Heart right ventricle (tissue), 16 donors: Measurements from ENCODE around the gene DDX4. TPM values are rescaled to one million over a fixed set of nuclear protein-coding genes. Genes with fewer than 3 reads are reported as not detected.

Experiments
- ATAC-seq, 8 donors: fragments of 200-7000 bp; cut with Tn5 transposase; one replicate each; pipeline ENCODE4 v1.9.1; 2020; ENCODE audit warnings: mild to moderate bottlenecking in 8 of 8, moderate library complexity in 8 of 8, moderate number of reproducible peaks in 1 of 8
- DNase-seq, 2 donors: peaks; one replicate each; pipeline ENCODE4 v3.0.0-alpha.2; 2020
- H3K27ac ChIP-seq, 10 donors: fragments of 200-600 bp; sonication (generic) in 2 of 10; one replicate each; pipeline versions ENCODE4 v1.5.0 to v1.8.0; 2020 to 2022; ENCODE audit warnings: mild to moderate bottlenecking in 3 of 10
- H3K27me3 ChIP-seq, 7 donors: fragments of 200-600 bp; one replicate each; pipeline ENCODE4 v1.8.0; 2021 to 2022; ENCODE audit warnings: mild to moderate bottlenecking in 2 of 7
- H3K36me3 ChIP-seq, 9 donors: fragments of 200-600 bp; sonication (generic) in 1 of 9; one replicate each; pipeline versions ENCODE4 v1.5.0 to v1.8.0; 2020 to 2022; ENCODE audit warnings: mild to moderate bottlenecking in 2 of 9
- H3K4me1 ChIP-seq, 9 donors: fragments of 200-600 bp; sonication (generic) in 1 of 9; one replicate each; pipeline versions ENCODE4 v1.5.0 to v1.8.0; 2020 to 2022; ENCODE audit warnings: mild to moderate bottlenecking in 4 of 9
- H3K4me3 ChIP-seq, 10 donors: fragments of 200-600 bp; sonication (generic) in 2 of 10; one replicate each; pipeline versions ENCODE4 v1.5.0 to v1.8.0; 2020 to 2022; ENCODE audit warnings: mild to moderate bottlenecking in 7 of 10, moderate library complexity in 2 of 10
- H3K9me3 ChIP-seq, 11 donors: fragments of 200-600 bp in 10 of 11; sonication (generic) in 2 of 11; one replicate each; pipeline versions ENCODE4 v1.5.0 to v1.8.0; 2013 to 2022; ENCODE audit warnings: mild to moderate bottlenecking in 2 of 11, control low read depth in 1 of 11, moderate library complexity in 1 of 11
- WGBS, 2 donors: extraction: QIAGEN DNeasy Blood & Tissue Kit; methylation state at CpG; one replicate each; pipeline ENCODE4 v1.1.7; 2013; ENCODE audit warnings: inconsistent platforms in 1 of 2; 5-methylcytosine and 5-hydroxymethylcytosine counted together
- intact Hi-C, 10 donors: fragments of 100-400 bp; cut with DNase I; formaldehyde crosslinking; loops; one replicate each; pipeline versions ENCODE4 v1.11.1 to v1.14.2; 2022
- polyA plus RNA-seq, 2 donors: library from polyadenylated mRNA; stranded (reverse); fragments of 200-250 nt; gene quantifications; one replicate each; pipeline ENCODE4 v1.2.3, GENCODE V29; 2013
- total RNA-seq, 10 donors: library from RNA; stranded (reverse); fragmentation: NEBNext Ultra II Directional in 3 of 10; extraction: Animal tissue kit (Norgen Biotek cat#: 25700) in 3 of 10; gene quantifications; one replicate each; pipeline versions ENCODE4 v1.2.1 to v1.2.4, GENCODE V29; 2021 to 2023
- TF ChIP-seq, protein P1 (sequence below), 9 donors: fragments of 200-600 bp; sonication (generic) in 2 of 9; IDR thresholded peaks; one replicate each; pipeline versions ENCODE4 v1.5.0 to v1.8.0; 2021 to 2022; ENCODE audit warnings: antibody characterized with exemption in 9 of 9, mild to moderate bottlenecking in 5 of 9, moderate library complexity in 1 of 9
- donor health status: Arrhythmogenic right ventricular cardiomyopathy.
- donor health status: ischemic (EF 13 %, LVEDD 7.1; RV severe dilation, severe dysfunction).
- donor health status: healthy with polysubstance abuse.
- donor health status: DM: no; HTN: yes; CAD: no.
- donor health status: DM: no; HTN: no; CAD: no.
- donor health status: ischemic (EF 25% LVEDD 6.9; RV normal size, moderate dysfunction).
- donor health status: ischemic (EF 25% LVEDD 5.7; RV mildly dilated, moderate dysfunction).
- donor health status: healthy.
- donor health status: DM: yes; HTN: yes; CAD: no.
- donor health status: Ischemic cardiomyopathy.
- donor health status: ischemic (EF 35%, LVEDD 5.7; RV mildly dilated, moderate dysfunction).
- donor health status: nonischemic (EF 11% LVEDD 7.7; RV severe dilation, severe dysfunction).
- donor health status: DM: yes; HTN: yes; CAD: no.
- donor health status: PGD.
- donor health status: ischemic (EF 29% LVEDD 5.4; RV normal size, mild dysfunction).
- donor health status: nonischemic (EF 23%, LVEDD 6.1; RV moderate dilation, normal function).

The DDX4 gene
- total and polyA plus RNA-seq, 12 donors, result not detected

DNA sequence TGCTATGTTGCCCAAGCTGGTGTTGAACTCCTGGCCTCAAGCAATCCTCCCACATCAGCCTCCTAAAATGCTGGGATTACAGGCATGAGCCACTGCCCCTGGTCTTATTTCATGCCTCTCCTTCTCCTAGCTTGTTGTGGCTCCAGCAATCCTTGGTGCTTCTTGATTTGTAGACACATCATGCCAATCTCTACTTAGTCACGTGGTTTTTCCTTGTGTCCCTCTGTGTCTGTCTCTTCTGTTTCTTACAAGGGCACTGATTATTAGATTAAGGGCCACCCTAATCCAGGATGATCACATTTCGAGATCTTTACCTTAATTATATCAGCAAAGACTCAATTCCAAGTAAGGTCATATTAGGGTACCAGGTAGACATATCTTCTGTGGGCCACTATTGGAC lies 104.1 kb downstream of the DDX4 start:
- ATAC-seq (no peak), DNase-seq (no peak)
- intact Hi-C loops, result no loop called here
- no peak overlapping the region for H3K4me3 ChIP-seq
- TF ChIP-seq, protein P1, sequence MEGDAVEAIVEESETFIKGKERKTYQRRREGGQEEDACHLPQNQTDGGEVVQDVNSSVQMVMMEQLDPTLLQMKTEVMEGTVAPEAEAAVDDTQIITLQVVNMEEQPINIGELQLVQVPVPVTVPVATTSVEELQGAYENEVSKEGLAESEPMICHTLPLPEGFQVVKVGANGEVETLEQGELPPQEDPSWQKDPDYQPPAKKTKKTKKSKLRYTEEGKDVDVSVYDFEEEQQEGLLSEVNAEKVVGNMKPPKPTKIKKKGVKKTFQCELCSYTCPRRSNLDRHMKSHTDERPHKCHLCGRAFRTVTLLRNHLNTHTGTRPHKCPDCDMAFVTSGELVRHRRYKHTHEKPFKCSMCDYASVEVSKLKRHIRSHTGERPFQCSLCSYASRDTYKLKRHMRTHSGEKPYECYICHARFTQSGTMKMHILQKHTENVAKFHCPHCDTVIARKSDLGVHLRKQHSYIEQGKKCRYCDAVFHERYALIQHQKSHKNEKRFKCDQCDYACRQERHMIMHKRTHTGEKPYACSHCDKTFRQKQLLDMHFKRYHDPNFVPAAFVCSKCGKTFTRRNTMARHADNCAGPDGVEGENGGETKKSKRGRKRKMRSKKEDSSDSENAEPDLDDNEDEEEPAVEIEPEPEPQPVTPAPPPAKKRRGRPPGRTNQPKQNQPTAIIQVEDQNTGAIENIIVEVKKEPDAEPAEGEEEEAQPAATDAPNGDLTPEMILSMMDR (IDR thresholded peaks at IDR 0.05), result no peak
- 71 to 74% methylated on average over 2 of the region's 2 CpGs for WGBS, 2 donors
- H3K27ac ChIP-seq, result no peak overlapping the region
- H3K27me3 ChIP-seq, result no peaks in the 10 kb centered on the region
- peaks cover 0 to 22% (median 0%) of the 10 kb centered on the region in 11 donors for H3K9me3 ChIP-seq
- H3K4me1 ChIP-seq, result no peaks in the 10 kb centered on the region
- H3K36me3 ChIP-seq, result no peaks in the 10 kb centered on the region

DNA sequence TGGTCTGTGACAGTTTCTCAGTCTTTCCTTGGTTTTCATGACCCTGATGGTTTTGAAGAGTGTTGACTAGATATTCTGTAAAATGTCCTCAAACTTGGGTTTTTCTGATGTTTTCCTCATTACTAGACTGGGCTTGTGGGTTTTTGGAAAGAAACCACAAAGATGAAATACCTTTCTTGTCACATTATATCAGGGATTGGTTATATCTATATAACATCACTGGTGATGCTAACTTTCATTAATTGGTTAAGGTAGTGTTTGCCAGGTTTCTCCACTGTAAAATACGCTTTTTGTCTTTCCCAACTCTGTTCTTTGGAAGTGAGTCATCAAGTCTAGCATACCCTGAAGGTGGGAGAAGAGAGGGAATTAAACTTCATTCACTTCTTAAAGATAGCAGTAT lies 110.0 kb downstream of the DDX4 start:
- peaks cover 0 to 5% (median 0%) of the 10 kb centered on the region in 9 donors for H3K4me1 ChIP-seq
- H3K36me3 ChIP-seq, result no peaks in the 10 kb centered on the region
- 78 to 79% methylated on average over 1 of the region's 1 CpG for WGBS, 2 donors
- H3K27ac ChIP-seq, result no peak overlapping the region
- TF ChIP-seq, protein P1 (IDR thresholded peaks at IDR 0.05), result no peak
- DNase-seq, result no peak
- H3K4me3 ChIP-seq, result no peak overlapping the region
- peaks cover 0 to 22% (median 0%) of the 10 kb centered on the region in 11 donors for H3K9me3 ChIP-seq
- intact Hi-C loops, result no loop called here
- no peak for ATAC-seq
- H3K27me3 ChIP-seq, result no peaks in the 10 kb centered on the region

DNA sequence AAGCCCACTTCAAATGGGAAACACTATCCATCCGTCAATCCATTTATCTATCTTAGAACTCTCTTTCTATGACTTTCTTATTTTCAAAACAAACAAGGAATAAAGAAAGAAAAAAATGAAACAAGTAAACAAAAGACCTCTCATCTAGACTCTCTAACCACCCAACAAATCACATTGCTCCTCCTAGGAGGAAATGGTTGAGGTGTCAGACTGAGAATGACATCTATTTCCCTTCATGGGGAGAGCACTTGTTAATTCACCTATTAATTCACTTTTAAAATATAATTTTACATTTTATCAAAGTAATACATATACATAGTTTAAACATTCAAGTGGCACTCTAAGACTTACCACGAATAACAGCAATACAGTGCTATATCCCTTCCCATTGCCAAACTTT lies 110.9 kb downstream of the DDX4 start:
- DNase-seq (no peak), ATAC-seq (no peak)
- TF ChIP-seq, protein P1 (IDR thresholded peaks at IDR 0.05), result no peak
- 83 to 89% methylated on average over 2 of the region's 2 CpGs for WGBS, 2 donors
- H3K9me3 ChIP-seq, result peaks cover 0 to 15% (median 0%) of the 10 kb centered on the region in 11 donors
- no peak overlapping the region for H3K27ac ChIP-seq
- no peaks in the 10 kb centered on the region for H3K36me3 ChIP-seq
- intact Hi-C loops, result no loop called here
- peaks cover 0 to 13% (median 4%) of the 10 kb centered on the region in 9 donors for H3K4me1 ChIP-seq
- no peak overlapping the region for H3K4me3 ChIP-seq
- no peaks in the 10 kb centered on the region for H3K27me3 ChIP-seq

DNA sequence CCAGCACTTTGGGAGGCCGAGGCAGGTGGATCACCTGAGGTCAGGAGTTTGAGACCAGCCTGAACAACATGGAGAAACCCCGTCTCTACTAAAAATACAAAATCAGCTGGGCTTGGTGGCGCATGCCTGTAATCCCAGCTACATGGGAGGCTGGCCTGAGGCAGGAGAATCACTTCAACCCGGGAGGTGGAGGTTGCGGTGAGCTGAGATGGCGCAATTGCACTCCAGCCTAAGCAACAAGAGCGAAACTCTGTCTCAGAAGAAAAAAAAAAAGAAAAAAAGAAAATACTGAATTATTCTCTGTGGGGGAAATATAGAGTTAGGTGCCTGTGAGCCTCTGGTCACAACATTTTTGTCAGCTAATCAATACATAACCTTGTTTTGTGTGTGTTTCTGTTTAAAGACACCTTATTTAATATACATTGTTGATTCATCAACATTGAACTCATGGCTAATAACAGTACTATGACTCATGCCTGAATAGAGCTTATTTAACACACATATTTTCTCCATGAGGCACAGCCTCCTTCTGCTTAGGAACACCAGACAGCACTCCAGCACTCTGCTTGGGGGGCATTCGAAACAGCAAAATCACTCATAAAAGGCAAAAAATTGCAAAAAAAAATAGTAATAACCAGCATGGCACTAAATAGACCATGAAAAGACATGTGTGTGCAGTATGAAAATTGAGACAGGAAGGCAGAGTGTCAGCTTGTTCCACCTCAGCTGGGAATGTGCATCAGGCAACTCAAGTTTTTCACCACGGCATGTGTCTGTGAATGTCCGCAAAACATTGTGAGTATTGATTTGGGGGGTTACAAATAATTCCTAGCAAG lies 113.2 kb downstream of the DDX4 start, which contains the start of gene IL31RA:
TSS of gene IL31RA (plus strand) at position 519 of the 836 bp plus-strand sequence. CDS start at position 733, 214 bp downstream.
- H3K4me3 ChIP-seq, result no peak within 1 kb of the TSS
- intact Hi-C loops, result no loop called here
- ATAC-seq, result peak in 1 of 8 donors; percentile 75

More for the DNA sequence above, 113.2 kb downstream of the DDX4 start, which contains the start of gene IL31RA:
- Histone ChIP-seq H3K4me1 (peaks cover 0 to 29% (median 7%) of the 10 kb centered on the region in 9 donors), H3K36me3 (no peaks in the 10 kb centered on the region), H3K9me3 (no peaks in the 10 kb centered on the region), H3K27ac (no peak within 1 kb of the TSS), H3K27me3 (no peaks in the 10 kb centered on the region)
- TF ChIP-seq, protein P1 (IDR thresholded peaks at IDR 0.05), result no peak
- no peak for DNase-seq
- WGBS, 2 donors, result 91 to 93% methylated on average over 10 of the region's 10 CpGs
